GM18499 (cell line): ENCODE data around the gene FAM170B.

Source experiments
- ATAC-seq: cut with Tn5 transposase; IDR thresholded peaks from one replicate; pipeline ENCODE4 v1.9.1; 2021; ENCODE audit warnings: moderate number of reproducible peaks; ENCODE audit not compliant: insufficient read depth, unreplicated experiment

Gene FAM170B

GRCh38 chr10:49131507-49132361, 2.1 kb downstream of the FAM170B start:
- no peak for ATAC-seq

- ATAC-seq = no peak
Measured at GRCh38 chr10:49129376-49129775, 4.4 kb downstream of the FAM170B start.

- no peak for ATAC-seq
Measured at GRCh38 chr10:49128854-49129253, 5.0 kb downstream of the FAM170B start.

- no peak for ATAC-seq
Measured at GRCh38 chr10:49123981-49124950, 9.6 kb downstream of the FAM170B start.

GRCh38 chr10:49120911-49121310, 12.9 kb downstream of the FAM170B start:
- ATAC-seq = no peak

GRCh38 chr10:49119746-49120145, 14.1 kb downstream of the FAM170B start:
- no peak for ATAC-seq

- ATAC-seq = no peak
Measured at GRCh38 chr10:49118430-49119074, 15.3 kb downstream of the FAM170B start.

- no peak for ATAC-seq
Measured at GRCh38 chr10:49117376-49118070, 16.3 kb downstream of the FAM170B start.

- ATAC-seq = no peak
Measured at GRCh38 chr10:49116509-49117375, 17.1 kb downstream of the FAM170B start.

- no peak for ATAC-seq
Measured at GRCh38 chr10:49115796-49116508, 17.9 kb downstream of the FAM170B start.

GRCh38 chr10:49115015-49115795, 18.6 kb downstream of the FAM170B start, which contains the start of gene VSTM4:
Gene VSTM4 (minus strand): TSS chr10:49115522. CDS start chr10:49115485, 37 bp downstream.
- no peak for ATAC-seq

- no peak for ATAC-seq
Measured at GRCh38 chr10:49114718-49115014, 19.2 kb downstream of the FAM170B start.

GRCh38 chr10:49113741-49114141, 20.1 kb downstream of the FAM170B start:
- no peak for ATAC-seq

GRCh38 chr10:49112851-49113250, 21.0 kb downstream of the FAM170B start:
- no peak for ATAC-seq

- no peak for ATAC-seq
Measured at GRCh38 chr10:49112098-49112497, 21.7 kb downstream of the FAM170B start.

- ATAC-seq = no peak
Measured at GRCh38 chr10:49111320-49111698, 22.5 kb downstream of the FAM170B start.

- ATAC-seq = no peak
Measured at GRCh38 chr10:49110684-49111319, 23.0 kb downstream of the FAM170B start.
